Anterior cingulate cortex (tissue), 58 donors: ENCODE measurements around the gene DPP4.

ENCODE experiments used
- DNase-seq, 58 donors: peaks; one replicate each; lab custom pipeline; 2025; lab: John Stamatoyannopoulos, UW

Gene DPP4

GRCh38 chr2:162086904-162087303 lies 12.9 kb upstream of the DPP4 start:
- DNase-seq: no peak

- DNase-seq: no peak
These were observed 11.3 kb upstream of the DPP4 start for GRCh38 chr2:162085090-162085891.

DNA sequence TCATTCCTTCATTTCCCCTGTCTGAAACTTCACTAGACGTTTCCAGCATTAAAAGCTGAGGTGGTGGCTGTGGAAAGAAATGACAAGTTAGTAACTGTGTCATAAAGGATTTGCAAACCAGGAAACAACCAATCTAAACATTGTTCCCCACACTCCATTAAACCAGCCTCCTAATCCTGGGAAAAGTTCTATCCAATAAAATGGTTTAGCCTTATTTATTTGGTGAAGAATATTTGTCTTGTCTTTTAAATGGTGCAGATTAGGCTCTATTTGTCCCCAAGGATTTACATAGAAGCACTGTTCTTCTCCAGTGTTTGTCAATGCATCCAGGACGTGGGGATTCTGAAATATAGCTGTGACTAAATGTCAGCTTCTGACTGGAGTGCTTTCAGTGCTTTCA lies 10.5 kb upstream of the DPP4 start:
- DNase-seq: no peak

GRCh38 chr2:162082681-162083080 lies 8.7 kb upstream of the DPP4 start:
- DNase-seq: no peak

- DNase-seq: no peak
These were observed 8.0 kb upstream of the DPP4 start for GRCh38 chr2:162082036-162082435.

GRCh38 chr2:162079514-162079913 lies 5.5 kb upstream of the DPP4 start:
- no peak for DNase-seq

- DNase-seq: no peak
These were observed 1.7 kb upstream of the DPP4 start for GRCh38 chr2:162075689-162076132.

GRCh38 chr2:162074928-162075688 lies 1.1 kb upstream of the DPP4 start:
- no peak for DNase-seq

- DNase-seq: no peak
These were observed 549 bp upstream of the DPP4 start for GRCh38 chr2:162074632-162074895.

GRCh38 chr2:162072976-162073887 lies 783 bp downstream of the DPP4 start:
- DNase-seq: no peak

- DNase-seq: no peak
These were observed 1.8 kb downstream of the DPP4 start for GRCh38 chr2:162072181-162072702.

DNA sequence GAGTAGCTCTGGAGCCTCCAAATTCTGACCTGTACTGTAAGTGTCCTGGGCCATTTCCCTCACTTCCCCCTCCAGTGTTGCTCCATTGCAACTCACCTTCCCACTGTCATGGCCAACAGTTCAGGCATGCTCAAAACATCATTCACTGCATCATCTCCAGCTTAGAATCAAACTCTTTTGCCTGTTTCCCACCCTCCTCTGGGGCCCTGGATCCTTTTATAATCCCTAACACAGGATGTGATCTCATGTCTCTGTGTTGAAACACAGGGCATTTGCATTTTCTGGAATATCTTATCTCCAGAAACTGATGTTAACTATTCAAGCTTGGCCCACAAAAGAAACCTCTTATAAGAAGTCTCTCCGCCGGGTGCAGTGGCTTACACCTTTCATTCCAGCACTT lies 3.0 kb downstream of the DPP4 start:
- DNase-seq: no peak

- DNase-seq: no peak
These were observed 3.6 kb downstream of the DPP4 start for GRCh38 chr2:162070228-162070936.

DNA sequence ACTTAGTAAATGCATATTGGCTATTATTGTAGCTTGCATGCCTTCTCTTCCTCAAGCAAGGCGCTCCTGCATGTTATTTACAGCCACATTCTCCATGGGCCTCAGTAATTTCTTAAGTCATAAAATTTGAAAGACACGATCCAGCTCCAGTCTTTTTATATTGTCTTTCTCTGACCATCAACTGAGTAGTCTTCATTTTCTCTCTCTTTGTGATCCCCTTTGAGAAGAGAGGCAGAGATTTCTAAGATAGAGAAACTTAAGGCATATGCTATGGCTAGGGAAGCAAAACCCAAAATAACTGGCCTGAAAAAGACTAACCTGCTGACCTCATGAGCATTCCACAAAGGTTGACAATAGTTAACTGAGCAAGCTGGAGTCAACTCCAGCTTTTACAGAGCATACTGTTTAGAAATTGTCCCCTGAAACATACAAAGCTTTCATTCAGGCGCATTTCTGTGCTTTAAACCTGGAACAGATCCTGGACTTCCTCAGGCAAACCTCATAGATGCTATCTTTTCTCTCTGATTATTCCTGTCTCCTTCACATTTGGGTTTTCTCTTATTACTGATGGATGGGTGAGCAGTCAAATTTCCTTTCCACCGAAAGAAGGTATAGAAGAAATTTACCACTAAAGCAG lies 4.6 kb downstream of the DPP4 start:
- DNase-seq: no peak

GRCh38 chr2:162067596-162067995 lies 6.4 kb downstream of the DPP4 start:
- no peak for DNase-seq

DNA sequence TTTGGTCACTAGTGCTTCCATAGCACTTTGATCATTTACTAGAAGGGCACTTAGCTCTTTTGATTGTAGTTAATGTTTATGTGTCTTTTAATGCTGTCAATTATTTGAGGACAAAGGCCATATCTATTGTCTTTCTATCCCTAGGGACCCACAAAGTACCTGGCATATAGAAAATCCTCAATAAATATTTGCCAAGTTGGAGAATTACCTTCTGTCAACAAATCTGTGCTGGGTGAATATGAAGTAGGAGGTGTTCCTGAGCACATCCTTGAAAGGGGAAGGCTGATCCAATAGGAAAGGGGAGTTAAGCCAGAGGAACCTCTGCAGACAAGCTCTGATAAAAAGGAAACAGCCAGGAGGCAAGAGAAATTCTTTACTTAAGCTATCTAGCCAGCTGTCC lies 8.2 kb downstream of the DPP4 start:
- DNase-seq: no peak

DNA sequence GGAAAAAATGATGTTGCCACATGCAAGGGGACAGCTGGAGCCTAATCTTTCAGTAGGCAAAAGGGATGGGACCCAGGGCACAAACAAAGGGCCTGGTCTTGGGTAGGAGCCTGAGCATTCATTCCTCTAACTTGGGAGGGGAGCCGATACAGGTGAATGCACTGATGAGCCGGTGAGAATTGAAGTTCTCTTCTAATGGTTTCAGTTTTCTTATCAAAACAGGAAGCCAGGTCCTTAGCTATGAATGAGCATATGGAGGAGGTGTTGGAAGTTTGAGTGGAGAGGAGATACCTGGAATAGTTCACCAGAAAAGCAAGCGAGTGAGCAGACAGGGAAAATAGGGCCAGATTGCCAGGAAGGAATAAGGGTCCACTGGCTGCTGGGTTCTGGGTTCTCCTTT lies 10.1 kb downstream of the DPP4 start:
- DNase-seq: no peak

GRCh38 chr2:162063281-162063680 lies 10.7 kb downstream of the DPP4 start:
- DNase-seq: no peak

DNA sequence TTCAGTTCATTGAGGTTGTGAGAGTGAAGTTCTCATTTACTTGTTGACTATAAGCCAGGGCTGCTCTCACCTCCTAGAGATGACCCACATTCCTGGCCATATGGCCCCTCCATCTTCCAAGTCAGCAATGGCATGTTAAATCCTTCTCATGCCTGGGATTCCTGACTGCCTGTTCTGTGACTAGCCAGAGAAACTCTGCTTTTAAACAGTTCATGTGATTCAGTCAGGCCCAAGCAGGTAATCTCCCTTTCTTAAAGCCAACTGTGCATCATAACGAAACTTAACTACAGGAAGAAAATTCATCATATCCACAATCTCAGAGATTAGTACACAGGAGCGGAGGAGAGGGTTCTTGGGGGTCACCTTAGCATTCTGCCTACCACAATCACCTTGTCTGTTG lies 11.5 kb downstream of the DPP4 start:
- DNase-seq: no peak

- DNase-seq: no peak
These were observed 13.0 kb downstream of the DPP4 start for GRCh38 chr2:162061021-162061420.
